ENCODE results near the gene TP53RK. TPM values are rescaled to one million over a fixed set of nuclear protein-coding genes. Genes with fewer than 3 reads are reported as not detected.

The TP53RK gene
- total RNA-seq, 1 experiment from 2014 or later = 21.5 TPM

DNA sequence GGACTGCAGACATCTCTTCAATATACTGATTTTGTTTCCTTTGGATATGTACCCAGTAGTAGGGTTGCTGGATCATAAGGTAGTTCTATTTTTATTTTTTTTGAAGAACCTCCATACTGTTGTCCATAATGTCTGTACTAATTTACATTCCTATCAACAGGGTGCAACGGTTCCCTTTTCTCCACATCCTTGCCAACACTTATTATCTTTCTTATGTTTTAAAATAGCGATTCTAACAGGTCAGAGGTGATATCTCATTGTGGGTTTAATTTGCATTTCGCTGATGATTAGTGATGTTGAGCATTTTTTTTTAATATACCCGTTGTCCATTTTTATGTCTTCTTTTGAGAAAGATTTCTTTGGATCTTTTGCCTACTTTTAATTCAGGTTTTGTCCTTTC, 2.0 kb upstream of the TP53RK start:
- H3K14ac ChIP-seq (ENCODE audit: insufficient read depth, low read length) = no peak overlapping the region
- H2AK5ac ChIP-seq (ENCODE audit: insufficient read length, low read length) = no peak overlapping the region
- H4K5ac ChIP-seq (ENCODE audit: insufficient read length, low read depth, low read length) = no peak overlapping the region
- no peak overlapping the region for H2AFZ ChIP-seq (ENCODE audit: low read length)
- H3T11ph ChIP-seq (ENCODE audit: low read length) = no peak overlapping the region
- H2BK120ac ChIP-seq (ENCODE audit: low read depth, low read length, poor library complexity, severe bottlenecking) = no peak overlapping the region
- TF ChIP-seq, protein P1, sequence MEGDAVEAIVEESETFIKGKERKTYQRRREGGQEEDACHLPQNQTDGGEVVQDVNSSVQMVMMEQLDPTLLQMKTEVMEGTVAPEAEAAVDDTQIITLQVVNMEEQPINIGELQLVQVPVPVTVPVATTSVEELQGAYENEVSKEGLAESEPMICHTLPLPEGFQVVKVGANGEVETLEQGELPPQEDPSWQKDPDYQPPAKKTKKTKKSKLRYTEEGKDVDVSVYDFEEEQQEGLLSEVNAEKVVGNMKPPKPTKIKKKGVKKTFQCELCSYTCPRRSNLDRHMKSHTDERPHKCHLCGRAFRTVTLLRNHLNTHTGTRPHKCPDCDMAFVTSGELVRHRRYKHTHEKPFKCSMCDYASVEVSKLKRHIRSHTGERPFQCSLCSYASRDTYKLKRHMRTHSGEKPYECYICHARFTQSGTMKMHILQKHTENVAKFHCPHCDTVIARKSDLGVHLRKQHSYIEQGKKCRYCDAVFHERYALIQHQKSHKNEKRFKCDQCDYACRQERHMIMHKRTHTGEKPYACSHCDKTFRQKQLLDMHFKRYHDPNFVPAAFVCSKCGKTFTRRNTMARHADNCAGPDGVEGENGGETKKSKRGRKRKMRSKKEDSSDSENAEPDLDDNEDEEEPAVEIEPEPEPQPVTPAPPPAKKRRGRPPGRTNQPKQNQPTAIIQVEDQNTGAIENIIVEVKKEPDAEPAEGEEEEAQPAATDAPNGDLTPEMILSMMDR (conservative IDR thresholded peaks at IDR 0.05) = no peak
- H2BK20ac ChIP-seq (ENCODE audit: low read depth, low read length, poor library complexity, severe bottlenecking) = no peak overlapping the region
- no peaks in the 10 kb centered on the region for H3K9me3 ChIP-seq (ENCODE audit: control insufficient read depth, low read depth, low read length)
- H3K9ac ChIP-seq (ENCODE audit: extremely low read depth, insufficient read length, low read length) = no peak overlapping the region
- no peaks in the 10 kb centered on the region for H4K20me1 ChIP-seq (ENCODE audit: control insufficient read depth, insufficient read depth, insufficient read length)
- H4K8ac ChIP-seq (replicated peaks; ENCODE audit: insufficient read length, low read depth, low read length) = no peak overlapping the region
- no peak overlapping the region for H2BK12ac ChIP-seq (ENCODE audit: insufficient read length, low read depth, low read length)
- Mint-ChIP-seq H3K27me3 (ENCODE audit: low read depth) (no peaks in the 10 kb centered on the region), H3K27ac (no peak overlapping the region), H3K4me1 (peaks cover 19 to 27% of the 10 kb centered on the region in 2 experiments), H3K9me3 (no peaks in the 10 kb centered on the region), H3K4me3 (no peak overlapping the region), H3K36me3 (ENCODE audit: insufficient read depth in 1 of 3, low read depth in 3 of 3) (peaks cover 7 to 8% (median 8%) of the 10 kb centered on the region in 3 experiments)
- H3K27me3 ChIP-seq (ENCODE audit: insufficient read depth, low read length) = no peaks in the 10 kb centered on the region
- WGBS (ENCODE audit: extremely low coverage, insufficient read length, low lambda C conversion rate) = no CpG with 5 or more reads among the region's 4 CpGs
- H3K23me2 ChIP-seq (ENCODE audit: insufficient read length, low read depth, low read length, poor library complexity, severe bottlenecking) = peaks cover 8% of the 10 kb centered on the region
- DNase-seq = no peak
- no peak overlapping the region for H2BK15ac ChIP-seq (ENCODE audit: low read depth, low read length)
- H3K4me1 ChIP-seq (ENCODE audit: insufficient read depth, low read length) = 0 out of 2 replicates have a peak, but pooled peaks cover 2% of the 10 kb centered on the region
- no peaks in the 10 kb centered on the region for H3K79me1 ChIP-seq (ENCODE audit: insufficient read depth, low read depth, low read length, poor library complexity, severe bottlenecking)
- no peak overlapping the region for H3K56ac ChIP-seq (ENCODE audit: insufficient read length, low read depth, low read length)
- H3K4me2 ChIP-seq (ENCODE audit: insufficient read depth, insufficient read length, low read length) = no peak overlapping the region
- peaks cover 9% of the 10 kb centered on the region; the same call in 1 of the 2 replicates for H3K79me2 ChIP-seq (ENCODE audit: insufficient read depth, low read length)
- no peak overlapping the region for H2BK5ac ChIP-seq (ENCODE audit: insufficient read length, low read length)
- no peak overlapping the region for H3K18ac ChIP-seq (ENCODE audit: insufficient read length, low read depth, low read length)
- H4K91ac ChIP-seq (ENCODE audit: insufficient read length, low read depth, low read length) = no peak overlapping the region
- H3K23ac ChIP-seq (ENCODE audit: insufficient read length, low read depth, low read length) = no peak overlapping the region
- no peak overlapping the region for H3K4ac ChIP-seq (ENCODE audit: low read depth, low read length)
- H3K27ac ChIP-seq (ENCODE audit: insufficient read length, low read depth, low read length) = no peak overlapping the region
